ENCODE results near the gene ETFB.
A peak's percentile ranks its signal among the peaks of the same experiment; 100 is the strongest.
"Not testable (repeated sequence)": the region's sequence is repeated elsewhere in the genome, so short reads cannot be mapped to it uniquely, and the experiment has no call there.

Gene ETFB

DNA sequence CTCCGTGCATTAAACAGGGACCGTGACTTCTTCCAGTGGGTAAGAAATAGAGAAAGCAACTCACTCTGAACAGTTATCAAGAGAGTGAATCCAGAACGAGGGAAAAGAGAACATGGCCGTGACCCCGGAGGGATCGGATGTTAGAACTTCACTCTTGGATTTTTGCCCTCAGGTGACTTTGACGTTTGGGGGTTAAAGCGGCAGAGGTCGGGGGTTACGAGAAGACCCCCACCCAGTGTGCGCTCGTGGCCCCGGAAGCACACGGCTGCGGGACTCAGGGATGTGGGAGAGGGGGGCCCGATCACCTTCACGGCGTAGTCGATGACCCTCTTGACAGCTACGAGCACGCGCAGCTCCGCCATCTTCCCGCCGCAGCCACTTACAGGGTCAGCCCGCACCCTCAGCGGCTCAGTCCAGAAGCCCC lies at the start of gene ETFB:
Gene ETFB (minus strand): TSS at position 424 of the 424 bp plus-strand sequence. CDS start 62 bp downstream, at position 362.
- no peak for DNase-seq

- DNase-seq: no peak
Measured at GRCh38 chr19:51415187-51415586, 49.0 kb upstream of the ETFB start.

DNA sequence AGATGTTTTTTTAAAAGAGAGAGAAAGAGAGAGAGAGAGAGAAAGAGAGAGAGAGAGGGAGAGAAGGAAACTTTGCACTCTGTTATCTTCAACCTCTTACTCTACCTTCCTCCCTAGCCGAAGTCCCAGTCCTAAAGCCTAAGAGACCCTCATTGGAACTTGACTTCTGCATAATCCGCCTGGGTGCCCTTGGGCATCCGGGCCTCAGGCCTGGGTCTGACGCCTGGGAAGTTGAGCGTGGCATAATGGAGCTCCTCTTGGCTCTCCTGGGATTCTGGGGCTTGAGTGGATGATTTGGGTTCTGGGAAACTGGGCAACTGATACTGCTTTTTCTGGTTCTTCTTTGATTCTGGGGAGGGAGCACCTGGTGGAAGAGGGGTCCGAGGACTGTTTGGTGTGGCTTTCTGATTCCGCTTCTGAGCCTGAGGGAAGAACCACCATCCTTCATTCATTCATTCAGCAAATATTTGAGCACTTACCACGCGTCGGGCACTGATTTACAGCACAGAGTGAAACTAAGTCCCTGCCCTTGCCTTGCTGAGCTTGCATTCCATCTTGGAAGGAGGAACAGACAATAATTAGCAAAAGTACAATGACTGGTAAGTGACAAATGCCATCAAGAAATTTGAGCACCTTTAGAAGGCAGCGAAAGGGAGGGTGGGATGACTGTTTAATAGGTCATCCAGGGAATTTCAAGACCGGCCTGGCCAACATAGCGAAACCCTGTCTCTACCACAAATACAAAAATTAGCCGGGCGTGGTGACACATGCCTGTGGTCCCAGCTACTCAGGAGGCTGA lies 45.0 kb upstream of the ETFB start:
- no peak for DNase-seq

- DNase-seq: peak; percentile 40
Measured at GRCh38 chr19:51407511-51408131, 41.4 kb upstream of the ETFB start.

GRCh38 chr19:51402117-51402516 lies 35.9 kb upstream of the ETFB start:
- no peak for DNase-seq

- not testable (repeated sequence) for DNase-seq
Measured at GRCh38 chr19:51399936-51400335, 33.7 kb upstream of the ETFB start.

DNA sequence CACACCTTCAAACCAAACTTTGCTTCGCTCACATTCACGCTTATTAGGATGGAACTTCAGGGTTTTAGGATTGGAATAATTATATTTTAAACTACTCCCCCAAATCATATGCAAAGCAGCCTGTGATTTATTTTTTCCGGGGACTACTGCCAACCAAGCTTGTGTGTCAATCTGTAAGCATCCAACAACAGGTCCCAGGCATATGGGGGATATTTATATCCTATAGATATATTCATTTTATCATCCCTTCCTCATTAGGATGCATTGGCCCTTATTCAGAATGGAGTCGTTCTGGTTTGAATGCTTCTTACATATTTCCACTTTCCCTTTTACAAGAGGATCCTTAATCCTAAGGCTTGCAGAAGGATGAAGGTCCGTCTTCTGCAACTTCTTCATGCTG lies 33.0 kb upstream of the ETFB start:
- no peak for DNase-seq

DNA sequence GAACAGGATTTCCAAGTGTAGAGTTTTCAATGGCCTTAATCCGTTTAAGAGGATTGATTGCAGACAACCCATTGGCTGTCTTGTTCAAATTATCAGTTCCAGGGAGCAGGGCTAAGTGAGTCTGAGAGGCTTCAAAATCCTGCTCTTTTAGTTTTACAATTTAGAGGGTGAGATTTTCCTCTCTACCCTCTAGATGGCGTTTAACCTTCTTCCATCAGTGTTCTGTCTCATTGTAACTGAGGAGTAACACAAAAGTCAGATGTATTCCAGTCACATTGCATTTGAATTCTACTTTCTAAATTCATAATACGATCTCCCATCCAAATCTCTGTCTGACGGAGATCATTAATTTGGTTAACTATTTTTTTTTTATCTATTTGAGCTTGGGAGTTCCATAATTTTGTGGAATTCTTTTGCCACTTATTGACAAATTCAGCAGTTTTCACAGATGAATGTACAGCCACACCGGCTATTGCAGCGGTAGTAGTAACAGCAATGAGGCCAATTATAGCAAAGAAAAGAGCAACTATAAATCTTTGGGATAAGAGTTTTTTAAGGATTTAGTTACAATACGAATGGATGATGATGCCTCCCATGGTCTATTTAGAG lies 32.0 kb upstream of the ETFB start:
- DNase-seq: no peak

GRCh38 chr19:51397453-51397852 lies 31.3 kb upstream of the ETFB start:
- DNase-seq: not testable (repeated sequence)

- DNase-seq: no peak
Measured at GRCh38 chr19:51396175-51396574, 30.0 kb upstream of the ETFB start.

DNA sequence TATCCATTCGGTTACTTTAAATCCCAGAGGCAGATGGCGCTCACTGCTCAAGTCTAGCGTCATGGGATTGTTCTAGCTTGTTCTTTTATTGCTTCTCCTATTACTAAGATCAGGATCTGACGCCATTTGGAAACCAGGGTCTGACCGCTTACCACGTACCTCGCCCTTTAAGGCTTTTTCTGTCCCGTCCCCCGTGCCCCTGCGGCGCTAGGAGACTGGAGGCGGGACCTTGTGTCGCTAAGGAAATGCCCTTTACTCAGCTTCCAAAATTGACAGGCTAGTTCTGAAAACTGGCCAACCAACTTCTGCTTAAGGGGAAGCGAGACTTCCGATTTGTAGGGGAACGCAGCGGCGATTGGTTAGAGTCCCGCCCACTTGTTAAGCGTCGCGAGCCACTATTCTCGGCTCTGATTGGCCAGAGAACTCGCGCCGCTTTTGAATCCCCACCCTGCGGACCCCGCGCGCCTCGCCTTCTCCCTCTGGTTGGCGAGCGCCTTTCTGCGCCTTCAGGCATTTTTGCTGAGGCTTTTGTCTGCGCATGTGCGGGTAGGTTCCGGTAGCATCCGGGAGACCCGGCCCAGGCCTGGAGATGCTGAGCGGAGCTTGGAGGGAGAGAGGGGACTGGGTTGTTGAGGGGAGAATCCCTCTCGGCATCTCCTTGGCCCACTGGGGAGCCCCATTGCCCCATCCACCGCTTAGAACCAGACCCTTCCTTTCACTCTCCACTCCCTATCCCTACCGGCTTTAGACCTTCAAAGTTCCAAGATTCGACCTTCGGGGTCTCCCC lies 28.1 kb upstream of the ETFB start:
- DNase-seq: peak; percentile 85

GRCh38 chr19:51392701-51393100 lies 26.5 kb upstream of the ETFB start:
- no peak for DNase-seq

DNA sequence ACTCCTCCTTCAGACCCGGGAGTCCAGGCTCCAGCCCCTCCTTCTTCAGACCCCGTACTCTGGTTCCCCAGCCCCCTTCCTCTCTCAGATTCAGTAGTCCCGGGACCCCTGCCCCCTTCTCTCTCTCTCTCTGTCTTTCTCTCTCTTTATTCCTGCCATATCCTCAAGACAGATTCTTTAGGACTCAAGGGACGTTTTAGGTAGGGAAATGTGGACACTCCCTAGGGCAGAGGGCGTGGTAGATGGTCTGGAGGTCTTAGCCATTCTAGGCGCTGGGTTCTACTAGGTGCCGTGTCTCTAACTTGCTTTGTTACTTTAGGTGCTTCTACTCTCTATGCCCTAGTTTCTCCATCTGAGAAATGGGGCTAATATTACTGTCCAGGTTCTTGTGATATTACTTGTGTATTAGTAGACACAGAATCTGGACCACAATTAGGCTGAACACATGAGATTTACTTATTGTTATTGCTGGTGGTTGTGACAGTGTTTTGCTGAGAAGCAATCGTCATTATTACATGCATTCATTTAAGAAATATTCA lies 25.0 kb upstream of the ETFB start:
- no peak for DNase-seq

GRCh38 chr19:51389143-51389542 lies 23.0 kb upstream of the ETFB start:
- no peak for DNase-seq

GRCh38 chr19:51387924-51388389 lies 21.8 kb upstream of the ETFB start, which contains the start of gene LIM2:
Gene LIM2, minus strand, starts transcription at chr19:51387974. Its CDS starts 531 bp downstream, at chr19:51387443.
- no peak for DNase-seq

DNA sequence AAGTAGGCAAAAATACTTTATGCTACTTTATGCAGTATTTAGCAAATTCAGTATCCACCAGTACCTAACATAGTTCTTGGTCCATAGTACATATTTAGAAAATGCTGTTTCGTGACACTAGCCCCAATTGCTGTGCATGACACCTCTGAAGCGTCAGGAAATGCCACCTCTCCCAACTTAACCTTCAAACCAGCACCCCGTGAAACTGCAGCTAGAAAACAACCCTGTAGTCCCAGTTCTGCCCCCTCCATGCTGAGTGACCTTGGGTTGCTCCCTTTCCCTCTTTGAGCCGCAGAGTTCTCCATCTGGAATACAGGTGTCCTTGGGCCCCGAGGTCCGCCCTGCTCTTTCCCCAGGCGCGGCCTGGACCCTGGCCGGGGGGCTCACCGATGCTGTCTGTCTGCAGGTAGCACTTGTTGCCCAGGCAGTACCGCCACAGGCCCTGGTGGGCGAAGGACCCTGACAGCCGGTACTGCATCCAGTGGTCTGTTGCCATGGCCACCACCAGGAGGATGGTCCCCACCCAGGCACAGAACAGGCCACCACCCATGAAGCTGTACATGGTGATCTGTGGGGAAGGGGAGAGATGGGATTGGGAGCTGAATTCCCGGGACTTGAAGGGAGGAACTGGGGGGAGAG lies 20.8 kb upstream of the ETFB start:
- no peak for DNase-seq

GRCh38 chr19:51382004-51382403 lies 15.8 kb upstream of the ETFB start:
- DNase-seq: no peak

DNA sequence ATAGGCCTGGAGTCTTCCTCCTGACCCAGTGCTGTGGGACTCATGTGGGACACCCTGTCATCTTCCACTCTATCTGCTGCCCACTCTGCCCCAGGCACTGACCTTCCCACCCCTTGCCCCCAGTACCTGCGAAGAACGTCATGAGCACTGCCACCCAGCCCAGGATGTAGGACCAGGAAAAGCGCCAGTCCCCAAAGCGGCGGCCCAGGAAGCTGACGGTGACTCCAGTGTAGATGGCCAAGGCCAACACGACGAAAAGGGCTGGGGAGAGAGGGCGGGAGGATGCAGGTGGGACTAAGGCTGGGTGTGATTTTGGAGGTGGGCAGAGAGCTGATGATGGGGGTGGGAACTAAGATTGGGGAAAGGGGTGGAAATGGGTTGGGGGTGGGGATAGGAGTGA lies 14.2 kb upstream of the ETFB start:
- DNase-seq: no peak

DNA sequence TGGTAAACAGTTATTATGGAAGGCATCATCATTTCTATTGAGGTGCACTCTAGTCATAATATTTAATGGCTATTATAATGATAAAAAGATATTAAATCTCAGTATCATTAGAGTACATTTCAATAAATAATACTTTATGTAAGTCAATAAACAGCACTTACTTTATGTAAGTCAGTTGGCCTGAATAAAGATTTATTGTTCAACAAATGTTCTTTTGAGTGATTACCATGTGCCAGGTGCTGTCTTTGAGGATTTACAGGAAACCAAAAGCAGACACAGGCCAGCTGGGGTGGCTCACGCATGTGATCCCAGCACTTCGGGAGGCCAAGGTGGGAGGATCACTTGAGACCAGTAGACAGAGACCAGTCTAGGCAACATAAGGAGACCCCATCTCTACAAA lies 11.2 kb upstream of the ETFB start:
- DNase-seq: no peak

GRCh38 chr19:51375504-51376221 lies 9.5 kb upstream of the ETFB start:
- peak; percentile 29 for DNase-seq

Data from CD4-positive, alpha-beta T cell treated with Interleukin-17A for 4 hours (primary cell).